HT1080 (cell line): ENCODE results near the gene CCR1. TPM values are rescaled to one million over a fixed set of nuclear protein-coding genes. Genes with fewer than 3 reads are reported as not detected.

Experiments
- DNase-seq: peaks from one replicate; pipeline ENCODE4 v3.0.0-alpha.2; 2015; ENCODE audit warnings: low read depth
- polyA plus RNA-seq, 2 experiments: library from polyadenylated mRNA; depleted of rRNA; stranded (reverse); fragments of >200 nt; gene quantifications; 2 replicates each; pipeline ENCODE4 v1.2.3, GENCODE V29; 2015
- total RNA-seq: library from RNA; depleted of rRNA; stranded (reverse); fragments of >200 nt; shearing (Covaris generic); gene quantifications from 2 replicates; pipeline ENCODE4 v1.2.3, GENCODE V29; 2014; rRNA removed

Gene CCR1
- total RNA-seq = 0.19 and 0.27 TPM in 2 replicates
- 0.27 and 0.42 TPM in 2 replicates for polyA plus RNA-seq (2015; cell fraction: cytosol; rRNA removed)
- polyA plus RNA-seq (2015; cell fraction: nucleus; rRNA removed) = 0.90 and 0.95 TPM in 2 replicates

GRCh38 chr3:46208167-46208704 is at the start of gene CCR1:
Gene CCR1 (minus strand): TSS chr3:46208313. CDS start chr3:46204313, 4,000 bp downstream.
- DNase-seq = peak; percentile 71

GRCh38 chr3:46252980-46253379 is 44.9 kb upstream of the CCR1 start:
- DNase-seq = no peak

GRCh38 chr3:46245146-46245545 is 37.0 kb upstream of the CCR1 start:
- DNase-seq = no peak

GRCh38 chr3:46243560-46243959 is 35.4 kb upstream of the CCR1 start:
- DNase-seq = no peak

- DNase-seq = no peak
Observed at GRCh38 chr3:46242120-46242519, 34.0 kb upstream of the CCR1 start, which contains the start of gene CCR3. Gene CCR3 (plus strand): TSS chr3:46242460. CDS start chr3:46265159, 22,699 bp downstream.

- no peak for DNase-seq
Observed at GRCh38 chr3:46239952-46240351, 31.8 kb upstream of the CCR1 start.

GRCh38 chr3:46239301-46239938 is 31.3 kb upstream of the CCR1 start:
- DNase-seq = peak; percentile 16

GRCh38 chr3:46238386-46238785 is 30.3 kb upstream of the CCR1 start:
- DNase-seq = no peak

GRCh38 chr3:46236294-46237054 is 28.4 kb upstream of the CCR1 start:
- no peak for DNase-seq

GRCh38 chr3:46235425-46235824 is 27.3 kb upstream of the CCR1 start:
- DNase-seq = no peak

- no peak for DNase-seq
Observed at GRCh38 chr3:46233194-46233593, 25.1 kb upstream of the CCR1 start.

GRCh38 chr3:46231323-46231722 is 23.2 kb upstream of the CCR1 start:
- no peak for DNase-seq

GRCh38 chr3:46228260-46229242 is 20.4 kb upstream of the CCR1 start:
- DNase-seq = peak; percentile 74

GRCh38 chr3:46222435-46223161 is 14.5 kb upstream of the CCR1 start:
- DNase-seq = no peak

GRCh38 chr3:46221938-46222337 is 13.8 kb upstream of the CCR1 start:
- no peak for DNase-seq

GRCh38 chr3:46221391-46221790 is 13.3 kb upstream of the CCR1 start:
- no peak for DNase-seq

- no peak for DNase-seq
Observed at GRCh38 chr3:46218196-46218709, 10.1 kb upstream of the CCR1 start.

GRCh38 chr3:46215810-46216414 is 7.8 kb upstream of the CCR1 start:
- no peak for DNase-seq

- DNase-seq = no peak
Observed at GRCh38 chr3:46214751-46215352, 6.7 kb upstream of the CCR1 start.
